ENCODE measurements around the gene DDX31.

DDX31 gene

GRCh38 chr9:132583584-132584304 lies 86.0 kb downstream of the DDX31 start:
- H3K79me1 ChIP-seq (ENCODE audit: low read depth, low read length), result no peaks in the 10 kb centered on the region
- H3K27me3 ChIP-seq (ENCODE audit: control insufficient read depth in 3 of 3, insufficient read depth in 3 of 3, low read depth in 1 of 3, low read length in 3 of 3), result peaks cover 74 to 100% (median 99%) of the 10 kb centered on the region in 3 experiments
- H2BK15ac ChIP-seq (ENCODE audit: low read length), result no peak overlapping the region
- H3K4ac ChIP-seq (ENCODE audit: low read length), result no peak overlapping the region
- H2AFZ ChIP-seq (ENCODE audit: low read length), result no peak overlapping the region
- no CpG with 5 or more reads among the region's 8 CpGs for WGBS, 2 donors (ENCODE audit: extremely low coverage in 2 of 2, insufficient read length in 2 of 2, insufficient replicate concordance in 1 of 2)
- no peak overlapping the region for H3K18ac ChIP-seq (ENCODE audit: low read length)
- no peak overlapping the region for H2BK120ac ChIP-seq (ENCODE audit: low read depth, low read length)
- H3K4me3 ChIP-seq (ENCODE audit: low read length in 2 of 2), result no peak overlapping the region
- no peak overlapping the region for H2AK5ac ChIP-seq (ENCODE audit: low read depth, low read length)
- peaks cover 2% of the 10 kb centered on the region in 2 donors for H3K9me3 ChIP-seq (replicated peaks in 1 of 2; ENCODE audit: control insufficient read depth in 2 of 2, insufficient read depth in 1 of 2, low read depth in 1 of 2, low read length in 2 of 2)
- H3K14ac ChIP-seq (ENCODE audit: low read length), result no peak overlapping the region
- H3K27ac ChIP-seq (replicated peaks; ENCODE audit: low read length), result no peak overlapping the region
- no peak overlapping the region for H4K91ac ChIP-seq (ENCODE audit: low read depth, low read length, poor library complexity)
- no peak overlapping the region for H3K4me2 ChIP-seq (ENCODE audit: insufficient read depth, low read length, poor library complexity, severe bottlenecking)
- DNase-seq (ENCODE audit: low spot score), result no peak
- no peak overlapping the region for H3K23ac ChIP-seq (ENCODE audit: low read depth, low read length, poor library complexity)
- H3K4me1 ChIP-seq (ENCODE audit: control insufficient read depth in 2 of 2, insufficient read depth in 1 of 2, low read depth in 1 of 2, low read length in 2 of 2), result peaks cover 1 to 5% of the 10 kb centered on the region in 2 donors
- H2BK12ac ChIP-seq (ENCODE audit: low read length), result no peak overlapping the region
- H3K36me3 ChIP-seq (replicated peaks in 1 of 2; ENCODE audit: control insufficient read depth in 2 of 2, insufficient read depth in 2 of 2, low read length in 2 of 2), result no peaks in the 10 kb centered on the region
- H4K8ac ChIP-seq (ENCODE audit: low read depth, low read length), result no peak overlapping the region
- no peak overlapping the region for H2BK5ac ChIP-seq (ENCODE audit: low read length)
- H3K9ac ChIP-seq (ENCODE audit: low read depth, low read length, poor library complexity), result no peak overlapping the region

- Histone ChIP-seq H3K27me3 (ENCODE audit: control insufficient read depth in 3 of 3, insufficient read depth in 3 of 3, low read depth in 1 of 3, low read length in 3 of 3) (peaks cover 71 to 100% (median 98%) of the 10 kb centered on the region in 3 experiments), H3K23ac (ENCODE audit: low read depth, low read length, poor library complexity) (no peak overlapping the region), H3K14ac (ENCODE audit: low read length) (no peak overlapping the region), H3K36me3 (replicated peaks in 1 of 2; ENCODE audit: control insufficient read depth in 2 of 2, insufficient read depth in 2 of 2, low read length in 2 of 2) (no peaks in the 10 kb centered on the region), H3K79me1 (ENCODE audit: low read depth, low read length) (no peaks in the 10 kb centered on the region), H2AFZ (ENCODE audit: low read length) (no peak overlapping the region), H2BK120ac (ENCODE audit: low read depth, low read length) (no peak overlapping the region), H3K4me1 (ENCODE audit: control insufficient read depth in 2 of 2, insufficient read depth in 1 of 2, low read depth in 1 of 2, low read length in 2 of 2) (peaks cover 1 to 5% of the 10 kb centered on the region in 2 donors), H3K27ac (replicated peaks; ENCODE audit: low read length) (no peak overlapping the region), H2BK5ac (ENCODE audit: low read length) (no peak overlapping the region), H3K9ac (ENCODE audit: low read depth, low read length, poor library complexity) (no peak overlapping the region), H2AK5ac (ENCODE audit: low read depth, low read length) (no peak overlapping the region), H3K18ac (ENCODE audit: low read length) (no peak overlapping the region), H3K9me3 (replicated peaks in 1 of 2; ENCODE audit: control insufficient read depth in 2 of 2, insufficient read depth in 1 of 2, low read depth in 1 of 2, low read length in 2 of 2) (peaks cover 2 to 3% of the 10 kb centered on the region in 2 donors), H3K4me3 (ENCODE audit: low read length in 2 of 2) (no peak overlapping the region), H2BK12ac (ENCODE audit: low read length) (no peak overlapping the region), H3K4ac (ENCODE audit: low read length) (no peak overlapping the region), H3K4me2 (ENCODE audit: insufficient read depth, low read length, poor library complexity, severe bottlenecking) (no peak overlapping the region), H4K8ac (ENCODE audit: low read depth, low read length) (no peak overlapping the region), H2BK15ac (ENCODE audit: low read length) (no peak overlapping the region), H4K91ac (ENCODE audit: low read depth, low read length, poor library complexity) (no peak overlapping the region)
- DNase-seq (ENCODE audit: low spot score), result no peak
- no CpG with 5 or more reads among the region's 37 CpGs for WGBS, 2 donors (ENCODE audit: extremely low coverage in 2 of 2, insufficient read length in 2 of 2, insufficient replicate concordance in 1 of 2)
Measured at GRCh38 chr9:132582786-132583583, 86.8 kb downstream of the DDX31 start.

- Histone ChIP-seq H3K9me3 (replicated peaks in 1 of 2; ENCODE audit: control insufficient read depth in 2 of 2, insufficient read depth in 1 of 2, low read depth in 1 of 2, low read length in 2 of 2) (peaks cover under 1 to 3% of the 10 kb centered on the region in 2 donors), H3K4me3 (ENCODE audit: low read length in 2 of 2) (no peak within 1 kb of the TSS), H3K14ac (ENCODE audit: low read length) (no peak within 1 kb of the TSS), H3K23ac (ENCODE audit: low read depth, low read length, poor library complexity) (no peak within 1 kb of the TSS), H3K27ac (replicated peaks; ENCODE audit: low read length) (no peak within 1 kb of the TSS), H3K4me1 (ENCODE audit: control insufficient read depth in 2 of 2, insufficient read depth in 1 of 2, low read depth in 1 of 2, low read length in 2 of 2) (peaks cover 1 to 5% of the 10 kb centered on the region in 2 donors), H2AFZ (ENCODE audit: low read length) (no peak within 1 kb of the TSS), H2BK15ac (ENCODE audit: low read length) (no peak within 1 kb of the TSS), H3K9ac (ENCODE audit: low read depth, low read length, poor library complexity) (no peak within 1 kb of the TSS), H3K27me3 (ENCODE audit: control insufficient read depth in 3 of 3, insufficient read depth in 3 of 3, low read depth in 1 of 3, low read length in 3 of 3) (peaks cover 65 to 100% (median 98%) of the 10 kb centered on the region in 3 experiments), H4K91ac (ENCODE audit: low read depth, low read length, poor library complexity) (no peak within 1 kb of the TSS), H3K4ac (ENCODE audit: low read length) (no peak within 1 kb of the TSS), H2BK5ac (ENCODE audit: low read length) (no peak within 1 kb of the TSS), H3K79me1 (ENCODE audit: low read depth, low read length) (no peaks in the 10 kb centered on the region), H2BK120ac (ENCODE audit: low read depth, low read length) (no peak within 1 kb of the TSS), H3K18ac (ENCODE audit: low read length) (no peak within 1 kb of the TSS), H3K36me3 (replicated peaks in 1 of 2; ENCODE audit: control insufficient read depth in 2 of 2, insufficient read depth in 2 of 2, low read length in 2 of 2) (no peaks in the 10 kb centered on the region), H2BK12ac (ENCODE audit: low read length) (no peak within 1 kb of the TSS), H2AK5ac (ENCODE audit: low read depth, low read length) (no peak within 1 kb of the TSS), H3K4me2 (ENCODE audit: insufficient read depth, low read length, poor library complexity, severe bottlenecking) (no peak within 1 kb of the TSS), H4K8ac (ENCODE audit: low read depth, low read length) (no peak within 1 kb of the TSS)
- DNase-seq (ENCODE audit: low spot score), result no peak
- WGBS, 2 donors (ENCODE audit: extremely low coverage in 2 of 2, insufficient read length in 2 of 2, insufficient replicate concordance in 1 of 2), result no CpG with 5 or more reads among the region's 36 CpGs
Measured at GRCh38 chr9:132582276-132582785, 87.5 kb downstream of the DDX31 start, which contains the start of gene BARHL1. Gene BARHL1 (plus strand): TSS chr9:132582606. CDS start chr9:132582798, 192 bp downstream.

- peaks cover 40 to 94% (median 90%) of the 10 kb centered on the region in 3 experiments for H3K27me3 ChIP-seq (ENCODE audit: control insufficient read depth in 3 of 3, insufficient read depth in 3 of 3, low read depth in 1 of 3, low read length in 3 of 3)
- H3K23ac ChIP-seq (ENCODE audit: low read depth, low read length, poor library complexity), result no peak overlapping the region
- no peaks in the 10 kb centered on the region for H3K36me3 ChIP-seq (replicated peaks in 1 of 2; ENCODE audit: control insufficient read depth in 2 of 2, insufficient read depth in 2 of 2, low read length in 2 of 2)
- H3K9me3 ChIP-seq (replicated peaks in 1 of 2; ENCODE audit: control insufficient read depth in 2 of 2, insufficient read depth in 1 of 2, low read depth in 1 of 2, low read length in 2 of 2), result peaks cover 0 to 3% of the 10 kb centered on the region in 2 donors
- no peak overlapping the region for H4K91ac ChIP-seq (ENCODE audit: low read depth, low read length, poor library complexity)
- no peak overlapping the region for H2BK15ac ChIP-seq (ENCODE audit: low read length)
- H4K8ac ChIP-seq (ENCODE audit: low read depth, low read length), result no peak overlapping the region
- no peaks in the 10 kb centered on the region for H3K79me1 ChIP-seq (ENCODE audit: low read depth, low read length)
- no peak overlapping the region for H3K4me3 ChIP-seq (ENCODE audit: low read length in 2 of 2)
- no peak overlapping the region for H2AK5ac ChIP-seq (ENCODE audit: low read depth, low read length)
- H3K4ac ChIP-seq (ENCODE audit: low read length), result no peak overlapping the region
- no peak overlapping the region for H2AFZ ChIP-seq (ENCODE audit: low read length)
- no peak overlapping the region for H2BK120ac ChIP-seq (ENCODE audit: low read depth, low read length)
- no peak overlapping the region for H3K4me2 ChIP-seq (ENCODE audit: insufficient read depth, low read length, poor library complexity, severe bottlenecking)
- H3K27ac ChIP-seq (replicated peaks; ENCODE audit: low read length), result no peak overlapping the region
- H2BK12ac ChIP-seq (ENCODE audit: low read length), result no peak overlapping the region
- no CpG with 5 or more reads among the region's 15 CpGs for WGBS, 2 donors (ENCODE audit: extremely low coverage in 2 of 2, insufficient read length in 2 of 2, insufficient replicate concordance in 1 of 2)
- peaks cover 3 to 5% of the 10 kb centered on the region in 2 donors for H3K4me1 ChIP-seq (ENCODE audit: control insufficient read depth in 2 of 2, insufficient read depth in 1 of 2, low read depth in 1 of 2, low read length in 2 of 2)
- no peak overlapping the region for H3K18ac ChIP-seq (ENCODE audit: low read length)
- no peak for DNase-seq (ENCODE audit: low spot score)
- H3K9ac ChIP-seq (ENCODE audit: low read depth, low read length, poor library complexity), result no peak overlapping the region
- H2BK5ac ChIP-seq (ENCODE audit: low read length), result no peak overlapping the region
- H3K14ac ChIP-seq (ENCODE audit: low read length), result no peak overlapping the region
Measured at GRCh38 chr9:132579427-132579798, 90.4 kb downstream of the DDX31 start.
